ENCODE measurements around the gene AK1.
A peak's percentile ranks its signal among the peaks of the same experiment; 100 is the strongest.

The AK1 gene

GRCh38 chr9:127880143-127880542 lies 2.7 kb upstream of the AK1 start:
- TF ChIP-seq ZFX (IDR thresholded peaks at IDR 0.05) (no peak), CTCF (conservative IDR thresholded peaks at IDR 0.05) (no peak)
- H3K27ac ChIP-seq = no peak overlapping the region

GRCh38 chr9:127878652-127879390 lies 1.3 kb upstream of the AK1 start:
- TF ChIP-seq ZFX (IDR thresholded peaks at IDR 0.05) (no peak), CTCF (conservative IDR thresholded peaks at IDR 0.05) (no peak)

GRCh38 chr9:127878001-127878651 lies 651 bp upstream of the AK1 start:
- H3K27ac ChIP-seq = peak overlapping the region; percentile 72
- TF ChIP-seq ZFX (IDR thresholded peaks at IDR 0.05) = no peak
- TF ChIP-seq CTCF (conservative IDR thresholded peaks at IDR 0.05) = no peak

More at GRCh38 chr9:127878652-127879390, 1.3 kb upstream of the AK1 start:
- no peak overlapping the region; the same call in 1 of the 2 replicates for H3K27ac ChIP-seq

GRCh38 chr9:127876764-127877562 lies 512 bp downstream of the AK1 start:
- TF ChIP-seq ZFX (IDR thresholded peaks at IDR 0.05) = peak; percentile 15; the same call in 1 of the 2 replicates
- TF ChIP-seq CTCF (conservative IDR thresholded peaks at IDR 0.05) = no peak
- peak overlapping the region; percentile 72 for H3K27ac ChIP-seq

- TF ChIP-seq ZFX (IDR thresholded peaks at IDR 0.05) (no peak), CTCF (conservative IDR thresholded peaks at IDR 0.05) (no peak)
- no peak overlapping the region; the same call in 1 of the 2 replicates for H3K27ac ChIP-seq
Measured at GRCh38 chr9:127876026-127876763, 1.3 kb downstream of the AK1 start.

- no peak overlapping the region for H3K27ac ChIP-seq
- no peak for TF ChIP-seq ZFX (IDR thresholded peaks at IDR 0.05)
- TF ChIP-seq CTCF (conservative IDR thresholded peaks at IDR 0.05) = no peak
Measured at GRCh38 chr9:127875306-127875966, 2.0 kb downstream of the AK1 start.

Measured in C4-2B (cell line).